Measurements from ENCODE around the gene HBB. TPM values are rescaled to one million over a fixed set of nuclear protein-coding genes. Genes with fewer than 3 reads are reported as not detected.

Gene HBB
- polyA plus RNA-seq, 3 donors = 3.0 to 298 (median 278) TPM

DNA sequence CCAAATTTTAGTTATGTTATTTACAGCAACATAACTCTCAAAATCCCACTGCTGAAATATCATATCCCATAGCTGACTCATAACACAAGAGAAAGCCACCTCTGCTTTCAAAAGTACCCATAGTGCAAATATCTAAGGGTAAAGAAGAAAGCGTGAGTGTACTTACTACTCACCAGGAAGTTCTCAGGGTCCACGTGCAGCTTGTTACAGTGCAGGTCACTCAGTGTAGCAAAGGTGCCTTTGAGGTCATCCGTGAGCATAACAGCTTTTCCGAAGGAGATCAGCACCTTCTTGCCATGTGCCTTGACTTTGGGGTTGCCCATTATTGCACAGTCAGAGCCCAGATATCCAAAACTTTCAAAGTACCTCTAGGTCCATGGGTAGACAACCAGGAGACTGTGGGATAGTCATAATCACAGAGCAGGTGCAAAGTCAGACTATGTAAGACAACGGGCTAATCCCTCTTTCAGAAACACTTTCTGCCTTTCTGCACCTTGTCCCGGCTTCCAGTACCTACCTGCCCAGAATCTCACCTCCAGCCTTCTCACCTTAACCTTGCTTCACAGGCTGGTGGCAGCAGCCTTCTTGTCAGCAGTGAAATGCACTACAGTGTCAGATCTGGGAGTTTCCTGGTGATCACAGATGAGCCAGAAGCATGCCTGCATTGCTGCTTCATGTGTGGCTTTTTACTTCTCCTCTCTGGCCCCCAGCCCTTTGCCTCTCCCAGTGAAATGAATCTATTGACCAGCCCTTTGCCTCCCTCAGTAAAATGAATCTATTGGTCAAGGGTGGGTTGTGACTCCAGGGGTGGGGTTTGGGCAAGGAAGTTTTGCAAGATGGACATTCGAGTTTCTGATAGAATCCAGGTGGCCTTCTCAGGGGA lies 16.3 kb upstream of the HBB start:
- no peaks in the 10 kb centered on the region for H3K4me1 ChIP-seq (ENCODE audit: control insufficient read depth in 1 of 2, insufficient read depth in 2 of 2, low read length in 2 of 2)
- H3K36me3 ChIP-seq (replicated peaks in 1 of 2; ENCODE audit: control insufficient read depth in 1 of 2, insufficient read depth in 2 of 2, low read length in 2 of 2) = no peaks in the 10 kb centered on the region
- TF ChIP-seq, protein P1, sequence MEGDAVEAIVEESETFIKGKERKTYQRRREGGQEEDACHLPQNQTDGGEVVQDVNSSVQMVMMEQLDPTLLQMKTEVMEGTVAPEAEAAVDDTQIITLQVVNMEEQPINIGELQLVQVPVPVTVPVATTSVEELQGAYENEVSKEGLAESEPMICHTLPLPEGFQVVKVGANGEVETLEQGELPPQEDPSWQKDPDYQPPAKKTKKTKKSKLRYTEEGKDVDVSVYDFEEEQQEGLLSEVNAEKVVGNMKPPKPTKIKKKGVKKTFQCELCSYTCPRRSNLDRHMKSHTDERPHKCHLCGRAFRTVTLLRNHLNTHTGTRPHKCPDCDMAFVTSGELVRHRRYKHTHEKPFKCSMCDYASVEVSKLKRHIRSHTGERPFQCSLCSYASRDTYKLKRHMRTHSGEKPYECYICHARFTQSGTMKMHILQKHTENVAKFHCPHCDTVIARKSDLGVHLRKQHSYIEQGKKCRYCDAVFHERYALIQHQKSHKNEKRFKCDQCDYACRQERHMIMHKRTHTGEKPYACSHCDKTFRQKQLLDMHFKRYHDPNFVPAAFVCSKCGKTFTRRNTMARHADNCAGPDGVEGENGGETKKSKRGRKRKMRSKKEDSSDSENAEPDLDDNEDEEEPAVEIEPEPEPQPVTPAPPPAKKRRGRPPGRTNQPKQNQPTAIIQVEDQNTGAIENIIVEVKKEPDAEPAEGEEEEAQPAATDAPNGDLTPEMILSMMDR (IDR thresholded peaks at IDR 0.05) = no peak
- no peaks in the 10 kb centered on the region for H4K20me1 ChIP-seq (ENCODE audit: insufficient read depth, low read length)
- Mint-ChIP-seq H3K4me3 (no peak overlapping the region), H3K36me3 (no peaks in the 10 kb centered on the region), H3K9me3 (peaks cover 0 to 2% (median 0%) of the 10 kb centered on the region in 7 donors), H3K27me3 (ENCODE audit: low read depth in 3 of 3) (peaks cover 0 to 2% (median 2%) of the 10 kb centered on the region in 3 donors), H3K4me1 (no peaks in the 10 kb centered on the region), H3K27ac (no peak overlapping the region)
- intact Hi-C loops (cut with micrococcal nuclease) = no loop called here
- H3K27ac ChIP-seq (ENCODE audit: low read depth in 1 of 2, low read length in 2 of 2) = no peak overlapping the region
- H3K27me3 ChIP-seq (ENCODE audit: control insufficient read depth in 2 of 2, insufficient read depth in 2 of 2, low read length in 2 of 2) = no peaks in the 10 kb centered on the region
- no peak overlapping the region for H3K4me3 ChIP-seq (replicated peaks in 1 of 3; ENCODE audit: low read depth in 2 of 3, low read length in 3 of 3)
- no peak overlapping the region for H3K4me2 ChIP-seq (replicated peaks; ENCODE audit: extremely low read depth, low read length, poor library complexity, severe bottlenecking)
- WGBS (ENCODE audit: insufficient coverage) = 88% methylated on average over 6 of the region's 7 CpGs
- no peak for DNase-seq
- H3K9me3 ChIP-seq (replicated peaks in 1 of 2; ENCODE audit: control insufficient read depth in 1 of 2, insufficient read depth in 1 of 2, low read length in 2 of 2) = no peaks in the 10 kb centered on the region
- H3K9ac ChIP-seq (ENCODE audit: insufficient read depth, low read length, poor library complexity, severe bottlenecking) = no peak overlapping the region
- H3K79me2 ChIP-seq (ENCODE audit: insufficient read depth, low read length) = no peaks in the 10 kb centered on the region
- no peak overlapping the region for H2AFZ ChIP-seq (ENCODE audit: insufficient read depth, low read depth, low read length, poor library complexity, severe bottlenecking)

DNA sequence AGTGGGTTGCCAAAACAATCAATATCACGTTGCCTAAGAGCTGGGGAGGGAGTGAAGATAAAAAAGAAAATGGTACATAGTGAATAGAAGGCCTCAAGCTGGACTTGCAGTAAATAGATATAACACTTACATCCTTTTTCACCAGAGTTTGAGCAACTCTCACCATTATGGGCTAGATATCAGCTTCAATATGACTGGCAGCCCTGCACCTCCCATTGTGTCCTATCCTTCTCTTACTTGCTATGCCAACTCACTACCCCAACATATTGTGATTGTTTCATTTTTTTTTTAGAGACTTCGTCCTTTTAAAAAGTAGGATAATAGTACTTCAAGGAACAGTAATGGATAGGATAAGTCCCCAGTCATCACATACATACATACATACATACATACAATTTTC lies 15.3 kb upstream of the HBB start:
- H3K9ac ChIP-seq (ENCODE audit: insufficient read depth, low read length, poor library complexity, severe bottlenecking) = no peak overlapping the region

More for the DNA sequence above, 15.3 kb upstream of the HBB start:
- H3K27ac Mint-ChIP-seq = no peak overlapping the region
- Histone ChIP-seq H3K36me3 (replicated peaks in 1 of 2; ENCODE audit: control insufficient read depth in 1 of 2, insufficient read depth in 2 of 2, low read length in 2 of 2) (no peaks in the 10 kb centered on the region), H3K4me1 (ENCODE audit: control insufficient read depth in 1 of 2, insufficient read depth in 2 of 2, low read length in 2 of 2) (no peaks in the 10 kb centered on the region), H3K9me3 (replicated peaks in 1 of 2; ENCODE audit: control insufficient read depth in 1 of 2, insufficient read depth in 1 of 2, low read length in 2 of 2) (no peaks in the 10 kb centered on the region), H2AFZ (ENCODE audit: insufficient read depth, low read depth, low read length, poor library complexity, severe bottlenecking) (no peak overlapping the region), H3K79me2 (ENCODE audit: insufficient read depth, low read length) (no peaks in the 10 kb centered on the region), H3K27me3 (ENCODE audit: control insufficient read depth in 2 of 2, insufficient read depth in 2 of 2, low read length in 2 of 2) (no peaks in the 10 kb centered on the region), H3K4me3 (replicated peaks in 1 of 3; ENCODE audit: low read depth in 2 of 3, low read length in 3 of 3) (no peak overlapping the region), H4K20me1 (ENCODE audit: insufficient read depth, low read length) (no peaks in the 10 kb centered on the region), H3K27ac (ENCODE audit: low read depth in 1 of 2, low read length in 2 of 2) (no peak overlapping the region), H3K4me2 (replicated peaks; ENCODE audit: extremely low read depth, low read length, poor library complexity, severe bottlenecking) (no peak overlapping the region)
- H3K4me3 Mint-ChIP-seq = no peak overlapping the region
- peaks cover 0 to 2% (median 0%) of the 10 kb centered on the region in 7 donors for H3K9me3 Mint-ChIP-seq
- H3K4me1 Mint-ChIP-seq = no peaks in the 10 kb centered on the region
- TF ChIP-seq, protein P1 (IDR thresholded peaks at IDR 0.05) = no peak
- DNase-seq = no peak
- H3K27me3 Mint-ChIP-seq (ENCODE audit: low read depth in 3 of 3) = peaks cover 0 to 2% (median 0%) of the 10 kb centered on the region in 3 donors
- intact Hi-C loops (cut with micrococcal nuclease) = no loop called here
- no CpG with 5 or more reads among the region's 2 CpGs for WGBS (ENCODE audit: insufficient coverage)
- H3K36me3 Mint-ChIP-seq = no peaks in the 10 kb centered on the region
